ENCODE measurements around the gene FARP1.

DNA sequence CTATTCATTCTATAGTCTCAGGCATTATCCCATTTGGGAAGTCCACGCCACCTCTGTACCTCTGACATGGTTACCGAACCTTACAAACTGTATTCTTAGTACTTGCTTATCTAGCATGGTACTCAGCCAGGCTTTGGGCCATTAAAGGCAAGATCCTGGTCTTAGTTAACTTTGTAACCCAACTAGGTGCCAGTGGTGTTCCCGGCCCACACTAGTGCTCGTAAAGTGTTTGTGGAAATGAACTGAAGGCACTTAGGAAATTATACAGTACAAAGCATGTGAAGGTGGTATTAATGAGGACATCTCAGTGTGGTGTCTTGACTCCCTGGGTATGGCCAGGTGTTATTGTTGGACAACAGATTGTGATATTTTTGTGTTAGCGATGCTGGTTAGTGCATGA lies 122.0 kb downstream of the FARP1 start:
- TF ChIP-seq, protein P1, sequence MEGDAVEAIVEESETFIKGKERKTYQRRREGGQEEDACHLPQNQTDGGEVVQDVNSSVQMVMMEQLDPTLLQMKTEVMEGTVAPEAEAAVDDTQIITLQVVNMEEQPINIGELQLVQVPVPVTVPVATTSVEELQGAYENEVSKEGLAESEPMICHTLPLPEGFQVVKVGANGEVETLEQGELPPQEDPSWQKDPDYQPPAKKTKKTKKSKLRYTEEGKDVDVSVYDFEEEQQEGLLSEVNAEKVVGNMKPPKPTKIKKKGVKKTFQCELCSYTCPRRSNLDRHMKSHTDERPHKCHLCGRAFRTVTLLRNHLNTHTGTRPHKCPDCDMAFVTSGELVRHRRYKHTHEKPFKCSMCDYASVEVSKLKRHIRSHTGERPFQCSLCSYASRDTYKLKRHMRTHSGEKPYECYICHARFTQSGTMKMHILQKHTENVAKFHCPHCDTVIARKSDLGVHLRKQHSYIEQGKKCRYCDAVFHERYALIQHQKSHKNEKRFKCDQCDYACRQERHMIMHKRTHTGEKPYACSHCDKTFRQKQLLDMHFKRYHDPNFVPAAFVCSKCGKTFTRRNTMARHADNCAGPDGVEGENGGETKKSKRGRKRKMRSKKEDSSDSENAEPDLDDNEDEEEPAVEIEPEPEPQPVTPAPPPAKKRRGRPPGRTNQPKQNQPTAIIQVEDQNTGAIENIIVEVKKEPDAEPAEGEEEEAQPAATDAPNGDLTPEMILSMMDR (conservative IDR thresholded peaks at IDR 0.05), result no peak
- TF ChIP-seq ZFX (IDR thresholded peaks at IDR 0.05), result no peak

Measured in C4-2B (cell line).